Measurements from ENCODE around the gene PRPF6. TPM values are rescaled to one million over a fixed set of nuclear protein-coding genes. Genes with fewer than 3 reads are reported as not detected.

The PRPF6 gene
- total and polyA plus RNA-seq, 9 donors, result 46.5 to 84.9 (median 69.7) TPM

- Histone ChIP-seq H3K27me3 (no peaks in the 10 kb centered on the region), H3K4me1 (ENCODE audit: insufficient read depth) (no peaks in the 10 kb centered on the region), H3K4me3 (no peak overlapping the region), H3K27ac (no peak overlapping the region), H3K9me3 (no peaks in the 10 kb centered on the region), H3K36me3 (no peaks in the 10 kb centered on the region)
- DNase-seq, result no peak
- no peak for TF ChIP-seq EP300 (IDR thresholded peaks at IDR 0.05)
- no peak for TF ChIP-seq POLR2A (IDR thresholded peaks at IDR 0.05)
- no peak for TF ChIP-seq CTCF (IDR thresholded peaks at IDR 0.05)
- intact Hi-C loops (cut with DNase I), result no loop called here
- WGBS, 3 donors, result 79 to 87% (median 87%) methylated on average over 6 of the region's 6 CpGs
These were observed 100.7 kb downstream of the PRPF6 start for GRCh38 chr20:64081624-64081964.

- Histone ChIP-seq H3K4me3 (no peak overlapping the region), H3K36me3 (no peaks in the 10 kb centered on the region), H3K27ac (no peak overlapping the region), H3K9me3 (no peaks in the 10 kb centered on the region), H3K27me3 (no peaks in the 10 kb centered on the region), H3K4me1 (ENCODE audit: insufficient read depth) (no peaks in the 10 kb centered on the region)
- 16 to 25% (median 22%) methylated on average over 13 of the region's 13 CpGs for WGBS, 3 donors
- intact Hi-C loops (cut with DNase I), result no loop called here
- TF ChIP-seq CTCF (IDR thresholded peaks at IDR 0.05), result no peak
- TF ChIP-seq EP300 (IDR thresholded peaks at IDR 0.05), result no peak
- TF ChIP-seq POLR2A (IDR thresholded peaks at IDR 0.05), result no peak
- no peak for DNase-seq
These were observed 101.3 kb downstream of the PRPF6 start for GRCh38 chr20:64082126-64082731.

MicroRNAs encoded within 50 kb of the gene (microRNA counts, 767-probe panel; counts per million panel counts)
- microRNA hsa-miR-1914-5p (530 counts per million, percentile 78 among the panel's probes with 10 or more counts), microRNA hsa-miR-647 (530 counts per million, percentile 78 among the panel's probes with 10 or more counts)

Small RNA genes lying within 50 kb of the gene (microRNA-seq; reads per million reads assigned to microRNA genes)
- 0 reads per million in 3 donors for gene MIR1914
- 0 reads per million in 3 donors for gene MIR647
- gene MIR6813, result 0 reads per million in 3 donors

Small RNA genes lying within 50 kb of the gene (small RNA-seq; reads per million reads assigned to genes)
- gene AL355803.1 (not detected), gene MIR647 (not detected), gene MIR6813 (not detected)

Other genes with a start within 250 kb of the PRPF6 start
- 10 to 100 TPM in 4 of 7 donors, 1 to 10 TPM in 3; 7.5 to 21.6 (median 13.7) TPM for gene LIME1, start 244.5 kb upstream of the PRPF6 start, total RNA-seq
- 10 to 100 TPM in 1 of 2 donors, under 1 TPM in 1; 0.15 to 15.6 TPM for gene LIME1, start 244.5 kb upstream of the PRPF6 start, polyA plus RNA-seq
- gene SLC2A4RG, start 241.4 kb upstream of the PRPF6 start, total RNA-seq, result 100 to 1,000 TPM in 5 of 7 donors, 10 to 100 TPM in 2; 20.6 to 199 (median 104) TPM
- gene SLC2A4RG, start 241.4 kb upstream of the PRPF6 start, polyA plus RNA-seq, result 10 to 100 TPM in 1 of 2 donors, 1 to 10 TPM in 1; 2.2 to 66.7 TPM
- gene ZBTB46, start 149.9 kb upstream of the PRPF6 start, total RNA-seq, result 10 to 100 TPM; 11.4 to 55.1 (median 35.2) TPM
- 10 to 100 TPM in 1 of 2 donors, 1 to 10 TPM in 1; 4.1 to 12.2 TPM for gene ZBTB46, start 149.9 kb upstream of the PRPF6 start, polyA plus RNA-seq
- not detected for gene ABHD16B, start 119.6 kb upstream of the PRPF6 start, total RNA-seq
- under 1 TPM in 1 of 2 donors, not detected in 1; 0.57 TPM for gene ABHD16B, start 119.6 kb upstream of the PRPF6 start, polyA plus RNA-seq
- 10 to 100 TPM; 51.5 to 78.0 (median 68.8) TPM for gene TPD52L2, start 115.9 kb upstream of the PRPF6 start, total RNA-seq
- gene TPD52L2, start 115.9 kb upstream of the PRPF6 start, polyA plus RNA-seq, result 10 to 100 TPM; 73.3 to 78.9 TPM
- 10 to 100 TPM; 12.4 to 32.8 (median 26.5) TPM for gene DNAJC5, start 86.0 kb upstream of the PRPF6 start, total RNA-seq
- 10 to 100 TPM; 11.1 to 12.3 TPM for gene DNAJC5, start 86.0 kb upstream of the PRPF6 start, polyA plus RNA-seq
- gene UCKL1, start 24.7 kb upstream of the PRPF6 start, total RNA-seq, result 10 to 100 TPM; 32.0 to 58.6 (median 47.0) TPM
- 10 to 100 TPM in 1 of 2 donors, 1 to 10 TPM in 1; 6.6 to 54.4 TPM for gene UCKL1, start 24.7 kb upstream of the PRPF6 start, polyA plus RNA-seq
- 10 to 100 TPM in 5 of 7 donors, 1 to 10 TPM in 2; 6.3 to 24.7 (median 22.3) TPM for gene ZNF512B, start 11.2 kb upstream of the PRPF6 start, total RNA-seq
- gene ZNF512B, start 11.2 kb upstream of the PRPF6 start, polyA plus RNA-seq, result 10 to 100 TPM in 1 of 2 donors, 1 to 10 TPM in 1; 2.5 to 14.0 TPM
- 1 to 10 TPM in 2 of 7 donors, under 1 TPM in 5; 0.20 to 3.1 (median 0.65) TPM for gene SAMD10, start 1.5 kb upstream of the PRPF6 start, total RNA-seq
- gene SAMD10, start 1.5 kb upstream of the PRPF6 start, polyA plus RNA-seq, result under 1 TPM; 0.27 to 0.50 TPM
- gene C20orf204, start 55.0 kb downstream of the PRPF6 start, total RNA-seq, result 1 to 10 TPM in 6 of 7 donors, under 1 TPM in 1; 0.60 to 2.8 (median 1.8) TPM
- under 1 TPM; 0.20 to 0.61 TPM for gene C20orf204, start 55.0 kb downstream of the PRPF6 start, polyA plus RNA-seq
- gene SOX18, start 68.5 kb downstream of the PRPF6 start, total RNA-seq, result 10 to 100 TPM in 5 of 7 donors, 1 to 10 TPM in 2; 2.0 to 63.8 (median 13.1) TPM
- gene SOX18, start 68.5 kb downstream of the PRPF6 start, polyA plus RNA-seq, result 10 to 100 TPM in 1 of 2 donors, 1 to 10 TPM in 1; 2.7 to 12.0 TPM
- 10 to 100 TPM; 41.0 to 93.5 (median 71.9) TPM for gene TCEA2, start 82.1 kb downstream of the PRPF6 start, total RNA-seq
- 10 to 100 TPM; 20.0 to 78.4 TPM for gene TCEA2, start 82.1 kb downstream of the PRPF6 start, polyA plus RNA-seq
- gene RGS19, start 98.4 kb downstream of the PRPF6 start, total RNA-seq, result 1 to 10 TPM; 3.3 to 7.6 (median 4.6) TPM
- 1 to 10 TPM; 2.1 to 4.5 TPM for gene RGS19, start 98.4 kb downstream of the PRPF6 start, polyA plus RNA-seq
- gene OPRL1, start 99.0 kb downstream of the PRPF6 start, total RNA-seq, result under 1 TPM; 0.12 to 0.80 (median 0.43) TPM
- gene OPRL1, start 99.0 kb downstream of the PRPF6 start, polyA plus RNA-seq, result under 1 TPM; 0.25 to 0.62 TPM
- gene LKAAEAR1, start 103.3 kb downstream of the PRPF6 start, total RNA-seq, result 10 to 100 TPM in 1 of 7 donors, not detected in 6; 10.5 TPM
- not detected for gene LKAAEAR1, start 103.3 kb downstream of the PRPF6 start, polyA plus RNA-seq
- not detected for gene NPBWR2, start 126.4 kb downstream of the PRPF6 start, total RNA-seq
- gene NPBWR2, start 126.4 kb downstream of the PRPF6 start, polyA plus RNA-seq, result not detected
- gene MYT1, start 183.3 kb downstream of the PRPF6 start, total RNA-seq, result under 1 TPM; 0.05 to 0.25 (median 0.15) TPM
- under 1 TPM in 1 of 2 donors, not detected in 1; 0.07 TPM for gene MYT1, start 183.3 kb downstream of the PRPF6 start, polyA plus RNA-seq